ENCODE results near the gene SWAP70. TPM values are rescaled to one million over a fixed set of nuclear protein-coding genes. Genes with fewer than 3 reads are reported as not detected.

SWAP70 gene
- total RNA-seq, 1 experiment from 2014 or later = 19.9 TPM

GRCh38 chr11:9680028-9680427, 16.2 kb downstream of the SWAP70 start:
- intact Hi-C loops (cut with micrococcal nuclease; ENCODE audit: unreplicated experiment) = no loop called here
- CTCF ChIA-PET = no interaction called here
- no peaks in the 10 kb centered on the region for H3K4me1 Mint-ChIP-seq (ENCODE audit: low read depth, unreplicated experiment)

DNA sequence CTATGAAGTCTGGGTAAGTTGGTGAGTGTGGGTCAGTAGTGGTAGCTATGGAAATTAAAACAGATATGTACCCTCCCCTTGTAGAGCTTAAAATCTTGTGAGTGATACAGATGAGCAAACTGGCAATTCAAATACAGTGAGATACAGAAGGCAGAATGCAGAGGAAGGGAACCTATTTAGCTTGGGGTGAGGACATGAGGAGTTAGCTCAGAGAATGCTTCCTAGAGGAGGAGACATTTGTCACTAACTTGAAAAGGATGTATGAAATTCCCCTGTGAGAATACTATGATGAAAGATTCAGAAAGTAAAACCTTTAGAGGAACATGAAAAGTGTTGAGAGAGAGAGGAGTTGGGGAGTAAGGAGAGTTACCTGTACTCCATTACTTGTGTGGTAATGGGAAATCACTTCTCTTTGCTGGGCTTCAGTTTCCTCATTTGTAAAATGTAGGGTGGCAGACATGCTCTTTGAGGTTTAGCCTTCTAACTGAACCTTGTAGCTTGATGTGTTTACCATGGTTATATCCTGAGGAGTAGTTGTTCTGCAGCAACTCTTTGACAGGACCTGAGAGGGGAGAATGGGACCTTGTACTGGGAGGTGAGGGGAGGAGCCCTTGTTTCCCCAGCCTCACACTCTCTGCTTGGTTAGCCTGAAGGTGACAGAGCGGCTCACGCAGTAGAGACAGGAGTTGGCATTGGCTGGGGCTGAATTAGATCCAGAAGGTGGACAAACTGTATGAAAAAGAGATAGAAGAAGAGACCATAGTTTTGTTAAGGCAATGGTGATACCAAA, 17.9 kb downstream of the SWAP70 start:
- Mint-ChIP-seq H3K27me3 (ENCODE audit: unreplicated experiment) (no peaks in the 10 kb centered on the region), H3K36me3 (ENCODE audit: insufficient read depth, unreplicated experiment) (no peaks in the 10 kb centered on the region), H3K9me3 (ENCODE audit: low read depth, unreplicated experiment) (no peaks in the 10 kb centered on the region), H3K4me3 (ENCODE audit: low read depth, unreplicated experiment) (no peak overlapping the region), H3K27ac (ENCODE audit: unreplicated experiment) (no peak overlapping the region), H3K4me1 (ENCODE audit: low read depth, unreplicated experiment) (no peaks in the 10 kb centered on the region)
- no TSS peak for BruUV-seq (replicated peaks)
- no peak for TF ChIP-seq CTCF (IDR thresholded peaks at IDR 0.05; ENCODE audit: unreplicated experiment)
- CTCF ChIA-PET = no interaction called here
- intact Hi-C loops (cut with micrococcal nuclease; ENCODE audit: unreplicated experiment) = no loop called here
- no peak for DNase-seq

More at GRCh38 chr11:9680028-9680427, 16.2 kb downstream of the SWAP70 start:
- Mint-ChIP-seq H3K27ac (ENCODE audit: unreplicated experiment) (no peak overlapping the region), H3K4me3 (ENCODE audit: low read depth, unreplicated experiment) (no peak overlapping the region), H3K9me3 (ENCODE audit: low read depth, unreplicated experiment) (no peaks in the 10 kb centered on the region), H3K36me3 (ENCODE audit: insufficient read depth, unreplicated experiment) (no peaks in the 10 kb centered on the region), H3K27me3 (ENCODE audit: unreplicated experiment) (no peaks in the 10 kb centered on the region)
- no peak for DNase-seq
- no peak for TF ChIP-seq CTCF (IDR thresholded peaks at IDR 0.05; ENCODE audit: unreplicated experiment)
- no TSS peak for BruUV-seq (replicated peaks)

DNA sequence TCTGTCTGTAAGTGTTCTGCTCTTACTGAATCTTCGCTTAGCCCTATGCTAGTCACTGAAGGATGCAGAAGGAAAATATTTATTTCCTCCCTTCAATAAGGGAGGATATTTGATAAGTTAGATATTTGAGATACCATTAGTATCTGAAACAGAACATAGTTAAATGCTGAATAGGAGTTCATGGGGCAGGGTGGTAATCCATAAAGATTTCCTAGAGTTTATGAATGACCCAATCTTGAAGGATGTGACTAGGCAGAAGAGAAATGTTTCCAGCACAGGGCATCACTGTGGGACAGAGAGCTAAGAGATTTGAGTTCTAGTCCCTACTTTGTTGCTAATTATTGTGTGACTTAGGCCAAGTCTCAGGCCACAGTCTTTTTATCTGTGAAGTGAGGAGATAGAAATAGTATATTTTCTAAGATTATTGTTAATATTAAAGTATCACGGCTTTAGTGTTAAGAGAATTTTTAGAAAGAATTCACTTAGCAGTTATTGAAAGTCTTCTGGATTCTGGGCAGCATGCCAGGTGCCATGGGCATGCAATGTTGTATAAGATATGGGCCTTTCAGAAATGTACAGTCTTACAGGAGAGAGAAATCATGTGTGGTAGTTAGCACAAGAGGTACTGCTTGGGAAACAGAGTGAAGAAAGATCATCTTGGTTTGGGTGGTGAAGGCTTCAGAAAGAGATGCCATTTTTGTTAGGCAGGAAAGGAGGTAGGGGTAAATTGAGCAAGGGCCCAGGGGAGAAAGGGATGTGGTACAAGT, 24.0 kb downstream of the SWAP70 start:
- Mint-ChIP-seq H3K27ac (ENCODE audit: unreplicated experiment) (no peak overlapping the region), H3K4me1 (ENCODE audit: low read depth, unreplicated experiment) (peaks cover 17% of the 10 kb centered on the region), H3K27me3 (ENCODE audit: unreplicated experiment) (no peaks in the 10 kb centered on the region), H3K4me3 (ENCODE audit: low read depth, unreplicated experiment) (no peak overlapping the region), H3K9me3 (ENCODE audit: low read depth, unreplicated experiment) (no peaks in the 10 kb centered on the region), H3K36me3 (ENCODE audit: insufficient read depth, unreplicated experiment) (no peaks in the 10 kb centered on the region)
- intact Hi-C loops (cut with micrococcal nuclease; ENCODE audit: unreplicated experiment) = no loop called here
- BruUV-seq (replicated peaks) = no TSS peak
- TF ChIP-seq CTCF (IDR thresholded peaks at IDR 0.05; ENCODE audit: unreplicated experiment) = no peak
- DNase-seq = no peak
- CTCF ChIA-PET = interaction anchor here (0.9 kb wide), 1 partner anchor 452 kb away, joined by 3 read pairs; no protein-coding TSS in a partner anchor

GRCh38 chr11:9688716-9689511, 25.0 kb downstream of the SWAP70 start:
- Mint-ChIP-seq H3K4me1 (ENCODE audit: low read depth, unreplicated experiment) (peaks cover 17% of the 10 kb centered on the region), H3K27ac (ENCODE audit: unreplicated experiment) (no peak overlapping the region), H3K4me3 (ENCODE audit: low read depth, unreplicated experiment) (no peak overlapping the region), H3K36me3 (ENCODE audit: insufficient read depth, unreplicated experiment) (no peaks in the 10 kb centered on the region), H3K9me3 (ENCODE audit: low read depth, unreplicated experiment) (no peaks in the 10 kb centered on the region), H3K27me3 (ENCODE audit: unreplicated experiment) (no peaks in the 10 kb centered on the region)
- CTCF ChIA-PET = interaction anchor here (0.6 to 0.9 kb wide), 2 partner anchors 450 to 1023 kb away, joined by 3 to 4 read pairs; no protein-coding TSS in a partner anchor
- BruUV-seq (replicated peaks) = no TSS peak
- no peak for DNase-seq
- TF ChIP-seq CTCF (IDR thresholded peaks at IDR 0.05; ENCODE audit: unreplicated experiment) = no peak
- intact Hi-C loops (cut with micrococcal nuclease; ENCODE audit: unreplicated experiment) = no loop called here
